Endothelial cell of umbilical vein (primary cell): ENCODE data around the gene S100A4. TPM values are rescaled to one million over a fixed set of nuclear protein-coding genes. Genes with fewer than 3 reads are reported as not detected.

Source experiments
- BruUV-seq: library from RNA; stranded (reverse); fragments of 400-500 nt; replicated peaks from 2 replicates; lab custom pipeline; 2021; lab: Mats Ljungman, UMichigan
- CTCF ChIA-PET: fragments of 300-600, 350-600 bp; sonication (Branson Sonifier 250); formaldehyde crosslinking; loops from one replicate; lab custom pipeline; 2021; ENCODE audit warnings: antibody characterized with exemption, inconsistent platforms; lab: Charles Lee
- POLR2A ChIA-PET: fragments of 300-600, 350-600 bp; sonication (Branson Sonifier 250); formaldehyde crosslinking; loops from one replicate; lab custom pipeline; 2021; ENCODE audit warnings: antibody characterized with exemption, inconsistent platforms; lab: Charles Lee
- DNase-seq: peaks from one replicate; pipeline ENCODE4 v3.0.0-alpha.2; 2011; ENCODE audit warnings: low read depth, low spot score
- FAIRE-seq: peaks from 2 replicates; lab custom pipeline; 2011; peaks lifted over from hg19 to GRCh38; lab: Jason Lieb, UNC
- H2AFZ ChIP-seq: 2 replicates; pipeline ENCODE4 v1.6.0; 2012; ENCODE audit warnings: low read depth, low read length, control low read depth, inconsistent platforms
- H3K27ac ChIP-seq: 2 replicates; pipeline ENCODE4 v1.5.1; 2011; ENCODE audit warnings: low read depth, mild to moderate bottlenecking, control low read depth, low read length, moderate library complexity; ENCODE audit not compliant: insufficient read depth
- H3K27me3 ChIP-seq, 2 experiments: 2 replicates each; pipeline versions ENCODE4 v1.6.0 to v1.6.1; 2011; ENCODE audit warnings: low read length in 2 of 2, mixed read lengths in 1 of 2; ENCODE audit not compliant: control insufficient read depth in 2 of 2, insufficient read depth in 2 of 2
- H3K36me3 ChIP-seq, 2 experiments: 2 replicates in 1 of 2; 3 replicates in 1 of 2; pipeline ENCODE4 v1.5.1; 2011; ENCODE audit warnings: low read length in 2 of 2, mild to moderate bottlenecking in 1 of 2, moderate library complexity in 1 of 2; ENCODE audit not compliant: control insufficient read depth in 2 of 2, insufficient read depth in 2 of 2; ENCODE audit errors: extremely low read depth in 1 of 2
- H3K4me1 ChIP-seq: 3 replicates; pipeline ENCODE4 v1.5.1; 2011; ENCODE audit warnings: mild to moderate bottlenecking, low read length; ENCODE audit not compliant: control insufficient read depth, insufficient read depth; ENCODE audit errors: extremely low read depth
- H3K4me2 ChIP-seq: 2 replicates; pipeline ENCODE4 v1.6.1; 2011; ENCODE audit warnings: low read length, control low read depth, mixed read lengths; ENCODE audit not compliant: insufficient read depth
- H3K4me3 ChIP-seq, 3 experiments: fragments of 200-600 bp in 1 of 3; sonication (generic), shearing (Covaris generic) in 1 of 3; replicated peaks in 1 of 3; 2 replicates each; pipeline ENCODE4 v1.5.1; 2011 to 2016; ENCODE audit warnings: control low read depth in 3 of 3, low read length in 3 of 3, mild to moderate bottlenecking in 2 of 3, inconsistent platforms in 1 of 3, low read depth in 1 of 3, moderate library complexity in 1 of 3; ENCODE audit not compliant: insufficient read depth in 1 of 3
- H3K79me2 ChIP-seq: 2 replicates; pipeline ENCODE4 v1.6.0; 2012; ENCODE audit warnings: low read length, inconsistent platforms; ENCODE audit not compliant: control insufficient read depth, insufficient read depth
- H3K9ac ChIP-seq: replicated peaks from 2 replicates; pipeline ENCODE3; 2011; ENCODE audit warnings: low read length, control low read depth; ENCODE audit not compliant: insufficient read depth; ENCODE audit errors: extremely low read depth
- H3K9me1 ChIP-seq: replicated peaks from 3 replicates; pipeline ENCODE4 v1.6.0; 2011; ENCODE audit warnings: mild to moderate bottlenecking, low read length; ENCODE audit not compliant: control insufficient read depth, insufficient read depth; ENCODE audit errors: extremely low read depth
- H3K9me3 ChIP-seq: replicated peaks from 2 replicates; pipeline ENCODE4 v1.5.1; 2012; ENCODE audit warnings: low read length, inconsistent platforms; ENCODE audit not compliant: control insufficient read depth, insufficient read depth
- H4K20me1 ChIP-seq: replicated peaks from 2 replicates; pipeline ENCODE3; 2011; ENCODE audit warnings: mild to moderate bottlenecking, low read length; ENCODE audit not compliant: control insufficient read depth, insufficient read depth; ENCODE audit errors: extremely low read depth
- CTCF ChIP-seq, 2 donors: IDR thresholded peaks; 1 replicate in 1 of 2; 2 replicates in 1 of 2; pipeline ENCODE4 v1.5.1; 2011; ENCODE audit warnings: low read length in 2 of 2, mild to moderate bottlenecking in 2 of 2, moderate library complexity in 2 of 2, control low read depth in 1 of 2, inconsistent platforms in 1 of 2, low read depth in 1 of 2; ENCODE audit not compliant: insufficient read depth in 1 of 2; ENCODE audit errors: extremely low read depth in 1 of 2
- EZH2 ChIP-seq: IDR thresholded peaks from 2 replicates; pipeline ENCODE4 v1.6.1; 2012; ENCODE audit warnings: borderline replicate concordance, low read depth, mild to moderate bottlenecking, moderate library complexity, low read length, inconsistent platforms; ENCODE audit not compliant: severe bottlenecking
- FOS ChIP-seq: IDR thresholded peaks from 2 replicates; pipeline ENCODE4 v1.6.1; 2011; ENCODE audit warnings: mild to moderate bottlenecking, low read length, moderate library complexity, borderline replicate concordance; ENCODE audit not compliant: insufficient read depth
- GATA2 ChIP-seq: IDR thresholded peaks from 2 replicates; pipeline ENCODE4 v1.7.0; 2011; ENCODE audit warnings: low read depth, mild to moderate bottlenecking, moderate library complexity, mixed read lengths, low read length; ENCODE audit not compliant: insufficient read length, insufficient read depth
- JUN ChIP-seq: IDR thresholded peaks from 2 replicates; pipeline ENCODE4 v1.6.1; 2011; ENCODE audit warnings: borderline replicate concordance, low read depth; ENCODE audit not compliant: insufficient read length, insufficient read depth
- MYC ChIP-seq: IDR thresholded peaks from one replicate; pipeline ENCODE4 v1.6.1; 2011; ENCODE audit warnings: mild to moderate bottlenecking, low read depth, low read length
- POLR2A ChIP-seq: IDR thresholded peaks from 2 replicates; pipeline ENCODE4 v1.6.1; 2012; ENCODE audit warnings: low read depth, mild to moderate bottlenecking, control low read depth, low read length
- POLR2AphosphoS5 ChIP-seq: IDR thresholded peaks from 2 replicates; pipeline ENCODE4 v1.6.1; 2012; ENCODE audit warnings: low read depth, mild to moderate bottlenecking, control low read depth, low read length, moderate library complexity; ENCODE audit not compliant: insufficient read depth
- dilution Hi-C: fragments of 300-500 bp; cut with MboI; formaldehyde crosslinking; loops from one replicate; pipeline ENCODE4 v1.15.0; 2019; ENCODE audit warnings: low sequenced_read_pairs; ENCODE audit not compliant: extremely low pct_ligation_motif_present
- intact Hi-C: fragments of 100-400 bp; cut with micrococcal nuclease; formaldehyde crosslinking; loops from one replicate; pipeline ENCODE4 v1.10.0; 2022
- polyA plus RNA-seq, 4 experiments: library from polyadenylated mRNA; depleted of rRNA in 3 of 4; stranded (reverse) in 3 of 4; unstranded in 1 of 4; fragments of >200 nt; gene quantifications; 2 replicates each; pipeline versions ENCODE4 v1.2.1 to v1.2.3, GENCODE V29; 2011 to 2012; ENCODE audit warnings: missing spikeins in 1 of 4
- total RNA-seq: library from RNA; stranded (reverse); gene quantifications from 2 replicates; pipeline ENCODE4 v1.2.3, GENCODE V29; 2021
- TF ChIP-seq, protein P1 (sequence below): IDR thresholded peaks from 2 replicates; pipeline ENCODE4 v1.6.1; 2011; ENCODE audit not compliant: insufficient read depth, insufficient read length

S100A4 gene
- total and polyA plus RNA-seq, 2 donors (not counting 3 experiments of a cell fraction or from before 2014, with no cell fraction given), result 1.1 TPM; not detected in 1

GRCh38 chr1:153515504-153516394, 29.9 kb downstream of the S100A4 start:
- POLR2A ChIA-PET, result no interaction called here
- no TSS peak for BruUV-seq
- Histone ChIP-seq H3K4me2 (no peak overlapping the region), H3K4me1 (peaks cover 4% of the 10 kb centered on the region), H3K79me2 (no peaks in the 10 kb centered on the region), H2AFZ (no peak overlapping the region), H3K27me3 (no peaks in the 10 kb centered on the region), H3K4me3 (no peak overlapping the region), H4K20me1 (no peaks in the 10 kb centered on the region), H3K9me1 (no peaks in the 10 kb centered on the region), H3K27ac (no peak overlapping the region), H3K9ac (no peak overlapping the region), H3K36me3 (no peaks in the 10 kb centered on the region), H3K9me3 (no peaks in the 10 kb centered on the region)
- intact Hi-C loops, result no loop called here
- CTCF ChIA-PET, result interaction anchor here (0.5 to 1.9 kb wide), 9 partner anchors 9 to 160 kb away, joined by 3 to 14 read pairs (median 3); no protein-coding TSS in a partner anchor
- TF ChIP-seq EZH2 (no peak), POLR2AphosphoS5 (no peak), MYC (no peak), FOS (no peak), JUN (no peak), POLR2A (no peak), CTCF (IDR thresholded peaks at IDR 0.05; ENCODE audit: extremely low read depth in 1 of 2, insufficient read depth in 1 of 2, low read depth in 1 of 2, low read length in 2 of 2) (no peak), GATA2 (no peak)
- TF ChIP-seq, protein P1, sequence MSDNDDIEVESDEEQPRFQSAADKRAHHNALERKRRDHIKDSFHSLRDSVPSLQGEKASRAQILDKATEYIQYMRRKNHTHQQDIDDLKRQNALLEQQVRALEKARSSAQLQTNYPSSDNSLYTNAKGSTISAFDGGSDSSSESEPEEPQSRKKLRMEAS, result no peak
- DNase-seq (no peak), FAIRE-seq (no peak)
- dilution Hi-C loops, result no loop called here
